Fibroblast of gingiva (primary cell): ENCODE data around the gene PRKN.
"Not testable (repeated sequence)": the region's sequence is repeated elsewhere in the genome, so short reads cannot be mapped to it uniquely, and the experiment has no call there.

Source experiments
- DNase-seq: peaks from one replicate; pipeline ENCODE4 v3.0.0-alpha.2; 2011; ENCODE audit warnings: low read depth

The PRKN gene

DNA sequence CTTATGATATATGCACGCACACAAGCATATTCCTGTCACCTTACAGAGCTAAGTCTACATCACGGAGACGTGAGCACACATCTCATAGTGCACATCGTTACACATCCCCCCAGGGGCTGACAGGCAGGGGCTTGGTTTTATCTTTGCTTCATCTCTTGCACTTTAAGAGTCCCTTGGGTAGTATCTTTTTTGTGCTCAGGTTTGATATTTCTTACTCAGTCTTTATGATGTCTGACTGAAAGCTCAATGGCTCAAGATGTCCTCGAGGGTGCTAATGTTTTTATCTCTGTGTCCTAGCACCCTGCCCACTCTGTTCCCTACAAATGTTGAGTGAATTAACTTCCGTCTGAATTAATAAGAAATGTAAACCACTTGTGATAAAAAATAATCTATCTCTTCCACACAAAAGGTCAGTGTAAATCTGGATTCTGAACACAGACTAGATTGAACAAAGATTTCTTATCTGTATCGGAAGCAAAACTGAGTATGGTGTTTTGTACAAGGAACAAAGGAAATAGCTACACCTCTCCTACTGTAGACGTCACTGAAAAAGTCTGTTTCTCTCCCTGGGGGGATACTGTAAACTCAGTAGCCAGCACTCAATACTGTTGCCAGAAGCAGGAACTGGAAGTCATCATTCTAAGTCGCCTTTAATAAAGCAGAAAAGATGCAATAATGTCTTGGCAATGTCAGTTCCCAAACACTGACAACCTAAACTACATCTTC, 195.1 kb downstream of the PRKN start:
- DNase-seq, result no peak

DNA sequence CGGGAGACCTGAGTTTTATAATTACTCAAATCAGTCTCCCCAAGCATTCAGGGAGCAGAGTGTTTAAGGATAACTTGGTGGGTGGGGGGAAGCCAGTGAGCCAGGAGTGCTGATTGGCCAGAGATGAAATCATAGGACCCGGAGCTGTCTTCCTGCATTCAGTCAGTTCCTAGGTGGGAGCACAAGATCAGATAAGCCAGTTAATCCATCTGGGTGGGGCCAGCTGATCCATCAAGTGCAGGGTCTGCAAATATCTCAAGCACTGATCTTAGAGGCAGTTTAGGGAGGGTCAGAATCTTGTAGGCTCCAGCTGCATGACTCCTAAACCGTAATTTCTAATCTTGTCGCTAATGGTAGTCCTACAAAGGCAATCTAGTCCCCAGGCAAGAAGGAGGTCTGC, 196.2 kb downstream of the PRKN start:
- DNase-seq, result not testable (repeated sequence)

DNA sequence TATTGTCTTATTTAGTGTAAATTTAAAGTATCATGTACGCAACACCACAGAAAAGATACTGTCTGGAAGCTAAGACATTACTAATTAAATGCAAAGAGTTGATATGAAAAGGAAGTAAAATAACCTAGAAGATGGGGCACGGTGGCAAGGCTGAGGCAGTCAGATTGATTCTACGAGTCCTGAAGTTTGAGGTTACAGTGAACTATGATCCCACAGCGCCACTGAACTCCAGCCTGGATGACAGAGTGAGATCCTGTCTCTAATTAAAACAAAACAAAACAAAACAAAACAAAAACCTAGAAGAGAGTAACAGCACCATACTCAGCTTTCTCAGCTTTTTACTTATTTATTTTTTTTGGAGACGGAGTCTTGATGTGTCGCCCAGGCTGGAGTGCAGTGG, 199.0 kb downstream of the PRKN start:
- no peak for DNase-seq

DNA sequence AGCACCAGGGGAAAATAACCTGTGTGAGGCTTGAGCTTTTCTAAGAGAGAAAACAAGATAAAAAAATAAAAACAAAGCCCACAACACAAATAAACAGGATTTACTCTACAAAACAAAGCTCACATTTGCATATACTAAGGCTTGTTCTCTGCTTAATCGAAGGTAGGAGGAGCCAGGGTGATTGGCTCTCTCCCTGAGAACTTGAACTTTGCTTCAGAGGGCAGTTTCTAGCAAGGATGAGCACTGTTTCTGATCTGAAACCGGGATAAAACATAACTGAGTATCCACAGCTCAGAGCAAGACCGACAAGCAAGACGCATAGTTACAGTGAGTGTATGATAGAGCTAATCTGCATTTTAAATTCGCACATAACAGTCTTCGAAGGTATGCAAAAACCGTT, 200.6 kb downstream of the PRKN start:
- DNase-seq, result no peak

DNA sequence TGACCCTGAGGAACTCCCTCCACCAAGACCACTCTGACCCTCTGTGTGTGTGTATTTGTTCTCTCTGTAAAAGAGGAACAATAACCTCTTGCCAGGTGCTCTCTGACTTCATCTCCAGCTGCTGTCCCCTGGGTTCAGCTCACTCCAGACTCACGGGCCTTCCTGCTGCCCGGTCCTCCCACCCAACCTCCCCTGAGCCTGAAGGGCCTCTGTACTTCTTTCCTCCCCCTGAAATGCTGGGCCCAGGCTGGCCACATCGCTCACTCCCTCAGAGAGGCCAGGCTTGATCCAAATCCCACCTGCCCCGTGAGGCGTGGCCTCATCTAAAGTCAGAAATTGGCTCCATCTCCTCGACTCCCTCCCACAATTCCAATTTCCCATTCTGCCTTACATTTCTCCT, 202.4 kb downstream of the PRKN start:
- no peak for DNase-seq

DNA sequence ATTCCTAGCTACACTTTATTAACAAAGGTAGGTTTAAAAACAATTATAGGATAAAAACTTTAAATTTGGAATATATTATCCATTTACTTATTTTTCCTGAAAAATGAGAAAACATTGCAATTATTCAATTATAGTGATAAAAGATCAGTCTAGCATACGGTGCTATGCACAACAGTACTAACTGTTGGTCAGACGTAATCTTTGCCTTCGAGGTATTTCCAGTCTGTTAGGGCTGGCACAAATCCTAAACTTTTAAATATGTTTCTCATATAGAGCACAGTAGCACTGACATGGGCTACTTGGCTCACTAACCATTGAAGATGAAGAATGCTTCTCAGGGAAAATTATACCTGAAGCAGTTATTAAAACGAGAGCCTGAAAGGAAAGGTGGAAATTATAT, 214.8 kb downstream of the PRKN start:
- DNase-seq, result no peak

DNA sequence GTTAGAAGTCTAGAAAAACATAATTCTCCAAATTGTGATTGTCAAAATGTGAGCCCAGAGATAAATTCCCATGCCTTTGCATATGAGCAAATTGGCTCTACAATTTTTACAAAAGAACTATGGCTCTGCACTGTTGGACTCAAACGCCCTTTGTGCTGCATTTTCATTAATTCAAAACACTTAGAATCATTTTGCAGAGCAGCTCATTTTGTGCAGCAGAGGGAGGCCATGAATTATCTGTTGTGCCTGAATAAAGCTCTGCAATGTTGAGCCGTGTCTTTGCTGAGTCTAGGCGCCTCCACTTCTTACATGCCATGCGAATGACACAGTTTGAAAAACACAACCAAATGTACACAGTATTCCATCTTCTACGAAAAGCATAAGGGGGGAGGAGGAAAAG, 230.2 kb downstream of the PRKN start:
- no peak for DNase-seq

DNA sequence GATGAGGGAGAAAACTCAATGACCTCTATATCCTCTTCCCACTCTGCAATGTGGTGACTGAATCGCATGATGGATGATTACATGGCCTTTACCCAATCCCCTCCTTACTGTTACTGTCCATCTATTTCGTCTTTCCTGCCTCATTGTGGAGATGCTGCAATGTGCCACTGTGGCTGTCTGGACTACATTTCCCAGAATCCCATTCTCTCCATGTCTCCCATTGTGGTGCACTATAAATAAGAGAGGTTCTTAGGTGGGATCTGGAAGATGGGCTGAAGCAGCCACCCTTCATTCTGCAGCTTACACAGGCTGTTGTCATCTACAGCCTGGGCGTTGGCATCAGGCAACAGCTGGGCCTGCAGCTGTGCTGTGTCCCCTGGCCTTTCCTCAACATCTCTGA, 233.6 kb downstream of the PRKN start:
- DNase-seq, result no peak

DNA sequence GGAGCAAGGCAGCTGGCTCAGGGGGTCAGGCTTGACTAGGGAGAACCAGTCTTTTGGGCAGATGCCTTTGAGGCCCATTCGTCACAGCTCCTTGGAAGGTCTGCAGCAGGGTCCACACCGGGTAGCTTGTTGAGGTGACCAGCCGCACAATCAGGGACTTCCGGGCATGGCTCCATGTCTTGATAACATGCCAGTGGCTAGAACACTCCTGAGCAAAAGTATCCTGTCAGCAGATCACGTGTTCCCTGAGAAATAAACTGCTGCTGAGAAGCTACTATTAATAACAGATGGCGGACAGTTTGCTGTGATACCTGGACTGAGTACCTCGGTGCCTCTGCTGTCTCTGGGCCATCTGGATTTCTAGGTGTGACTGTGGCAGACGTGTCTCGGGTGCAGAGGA, 235.9 kb downstream of the PRKN start:
- no peak for DNase-seq

DNA sequence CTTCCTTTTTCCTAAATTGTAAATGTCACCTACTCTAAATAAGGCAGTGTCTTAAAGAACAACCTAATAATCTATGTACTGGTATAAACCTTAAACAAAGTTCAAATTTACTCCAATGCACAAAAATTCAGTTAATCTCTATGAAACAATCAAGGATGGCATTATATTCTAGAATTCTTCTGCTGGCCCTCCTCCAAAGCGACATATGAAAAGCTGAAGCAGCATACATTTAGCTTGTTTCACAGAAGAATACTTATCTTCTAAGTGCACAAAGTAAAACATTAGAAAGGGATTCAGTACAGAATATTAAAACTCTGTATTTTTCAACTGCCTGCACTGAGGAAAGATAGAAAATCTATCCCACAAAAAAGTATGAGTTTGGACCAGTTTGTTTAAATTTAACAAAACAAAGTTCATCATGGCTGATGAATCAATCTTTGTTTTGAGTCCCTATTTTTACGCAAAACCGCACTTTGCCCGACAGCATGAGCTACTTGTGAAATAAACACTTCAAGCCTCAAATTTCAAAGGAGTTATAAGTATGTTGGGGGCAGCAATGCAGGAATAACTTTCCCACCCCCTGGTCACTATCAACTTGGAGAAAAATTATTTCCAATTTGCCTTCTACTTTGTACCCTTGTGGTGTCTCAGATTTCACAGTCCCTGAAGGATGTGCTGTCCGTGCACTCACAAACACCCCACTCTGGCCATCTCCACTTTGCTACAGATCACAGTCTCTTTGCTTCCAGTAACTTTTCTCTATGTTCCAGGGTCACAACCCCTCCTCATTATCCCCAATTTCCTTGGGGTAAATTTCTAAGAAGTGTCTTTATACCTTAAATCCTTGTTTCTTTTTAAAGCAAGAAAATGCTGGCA, 238.2 kb downstream of the PRKN start:
- DNase-seq, result no peak

DNA sequence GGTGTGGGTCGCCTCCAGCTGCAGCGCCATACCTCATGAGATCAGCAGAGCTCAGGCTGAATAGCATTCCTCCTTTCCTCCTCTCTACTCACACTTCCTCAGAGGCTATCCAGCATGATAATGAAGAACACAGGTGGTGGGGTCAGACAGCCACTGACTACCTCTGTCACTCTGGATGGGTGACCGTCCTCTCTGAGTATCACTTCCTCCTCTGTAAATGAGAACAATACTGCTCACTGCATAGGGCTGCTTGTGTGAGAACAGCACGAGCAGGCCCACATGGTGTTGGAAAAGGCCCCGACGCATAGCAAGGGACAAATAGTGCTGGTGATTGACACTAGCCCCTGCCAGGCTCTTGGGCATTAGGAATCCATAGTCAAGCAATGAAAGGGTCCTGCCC, 239.1 kb downstream of the PRKN start:
- DNase-seq, result no peak

DNA sequence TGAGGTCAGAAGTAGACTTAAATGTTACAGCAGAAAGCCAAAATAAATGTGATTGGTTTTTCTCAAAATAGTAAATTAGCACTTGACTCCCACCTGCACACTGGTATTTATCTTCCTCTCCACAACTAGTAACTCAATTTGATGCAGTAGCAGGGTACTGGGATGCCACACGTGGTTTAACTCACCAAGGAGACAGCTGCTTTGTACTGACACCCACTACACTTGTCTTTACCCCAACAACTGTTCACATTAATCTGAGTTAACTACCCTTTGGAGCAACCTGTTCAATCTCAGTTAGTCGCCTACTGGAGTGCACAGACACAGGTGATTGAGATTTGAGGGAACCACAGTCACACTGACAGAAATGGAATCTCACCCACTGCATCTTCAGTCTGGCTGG, 242.1 kb downstream of the PRKN start:
- DNase-seq, result no peak

DNA sequence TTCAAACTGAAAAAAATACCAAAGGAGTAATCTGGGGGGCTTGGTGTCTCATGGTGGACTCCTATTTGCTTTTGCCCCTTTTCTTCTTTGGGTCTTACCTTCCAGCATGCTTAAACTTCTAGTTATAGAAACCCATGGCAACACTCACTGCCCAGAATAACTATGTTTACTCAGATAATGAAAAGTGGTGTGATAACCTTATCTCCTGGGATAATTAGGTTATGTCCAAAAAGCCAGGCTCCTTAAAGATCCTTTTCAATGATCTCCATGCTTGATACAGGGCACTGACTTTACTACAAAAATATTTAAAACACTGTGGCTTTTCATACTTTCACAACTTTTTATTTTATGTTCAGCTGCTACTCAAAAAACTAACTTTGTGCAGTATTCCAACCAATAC, 245.6 kb downstream of the PRKN start:
- DNase-seq, result no peak

DNA sequence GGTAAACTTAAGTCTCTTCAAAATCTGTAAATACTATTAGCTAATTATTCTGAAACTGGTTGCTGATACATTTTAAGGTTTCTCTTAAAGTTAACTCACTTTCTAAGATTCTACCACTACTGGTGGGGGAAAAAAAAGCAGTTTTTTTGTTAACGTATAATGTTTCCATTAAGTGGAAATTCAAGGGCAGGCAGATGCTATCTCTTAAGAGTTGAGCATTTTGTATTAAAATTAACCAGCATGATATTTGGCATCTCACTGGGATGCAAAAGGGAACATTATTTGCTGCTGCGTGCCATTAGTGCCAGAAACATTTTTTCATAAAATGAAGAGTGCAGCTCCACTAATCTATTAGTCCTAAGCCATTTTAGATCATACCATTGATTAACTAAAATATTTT, 246.2 kb downstream of the PRKN start:
- DNase-seq, result no peak

DNA sequence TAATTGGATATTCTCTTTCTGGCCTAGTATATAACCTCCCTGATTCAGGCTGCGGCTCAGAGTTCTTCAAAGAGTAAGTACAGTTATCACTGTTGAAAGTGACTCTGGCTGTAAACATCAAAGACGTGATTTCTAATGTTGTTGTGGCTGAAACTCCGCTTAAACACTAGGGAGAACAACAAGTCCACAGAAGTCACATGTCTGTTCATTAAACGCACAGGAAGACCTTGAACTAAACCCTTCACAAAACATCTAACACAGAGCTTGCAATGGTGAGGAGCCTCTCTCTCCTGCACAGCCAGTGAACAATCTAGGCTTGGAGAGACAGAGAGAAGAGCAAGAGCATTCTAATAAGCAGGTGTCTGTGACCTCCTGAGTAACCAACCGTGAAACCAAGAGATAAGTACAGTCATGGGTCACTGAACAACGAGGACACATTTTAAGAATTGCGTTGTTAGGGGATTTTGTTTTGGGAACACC, 249.3 kb downstream of the PRKN start:
- no peak for DNase-seq

DNA sequence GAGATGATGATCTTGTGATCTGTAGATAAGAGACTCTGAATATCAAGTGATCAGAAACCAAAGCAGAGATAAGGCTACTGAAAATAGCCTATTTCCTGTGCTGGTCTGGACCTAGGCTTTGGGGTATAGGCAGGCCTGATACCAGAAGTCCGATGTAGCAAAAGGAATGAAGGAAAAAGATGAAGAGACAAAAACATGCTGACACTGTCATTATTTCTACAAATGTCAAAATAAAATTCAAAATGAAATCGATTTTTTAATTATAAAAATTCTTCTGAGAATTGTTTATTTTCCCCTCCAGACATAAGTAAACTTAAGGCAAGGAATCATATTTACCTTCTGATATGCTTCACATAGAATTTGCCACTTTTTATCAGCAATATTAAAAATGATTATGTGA, 252.8 kb downstream of the PRKN start:
- no peak for DNase-seq

DNA sequence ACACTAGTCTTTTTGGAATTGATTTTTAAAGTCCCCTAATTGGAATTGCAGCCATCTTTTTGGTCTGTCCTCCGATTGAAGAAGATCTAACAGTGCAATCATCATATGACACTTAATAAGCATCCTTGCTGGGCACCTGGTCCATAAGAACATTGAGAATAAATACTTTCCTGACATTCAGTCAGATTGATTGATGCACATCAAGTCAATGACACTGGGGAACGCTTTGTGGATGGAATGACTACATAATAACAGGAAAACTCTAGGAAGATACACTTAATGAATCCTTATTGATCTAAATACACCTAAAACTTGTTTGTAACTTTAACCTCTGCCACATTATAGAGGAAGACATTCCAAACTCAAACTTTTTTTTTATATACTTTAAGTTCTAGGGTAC, 255.7 kb downstream of the PRKN start:
- DNase-seq, result no peak

DNA sequence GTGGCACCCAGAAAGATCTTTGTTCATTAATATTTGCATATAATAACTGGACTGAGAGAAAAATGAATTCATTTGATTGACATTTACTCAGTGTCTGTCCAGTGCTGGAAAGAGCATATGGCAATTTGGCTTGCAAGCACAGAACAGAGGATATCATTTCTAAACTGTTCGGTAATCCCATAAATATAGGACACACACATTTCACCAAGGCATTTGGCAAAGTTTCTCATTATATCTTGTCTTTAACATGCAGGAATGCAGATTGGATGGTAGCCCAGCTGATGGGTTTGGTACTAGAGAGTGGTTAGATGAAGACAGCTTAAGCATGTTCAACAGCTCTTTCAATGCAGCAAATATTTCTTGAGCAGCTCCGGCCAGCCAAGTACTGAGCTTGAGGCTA, 259.2 kb downstream of the PRKN start:
- DNase-seq, result peak; percentile 68

DNA sequence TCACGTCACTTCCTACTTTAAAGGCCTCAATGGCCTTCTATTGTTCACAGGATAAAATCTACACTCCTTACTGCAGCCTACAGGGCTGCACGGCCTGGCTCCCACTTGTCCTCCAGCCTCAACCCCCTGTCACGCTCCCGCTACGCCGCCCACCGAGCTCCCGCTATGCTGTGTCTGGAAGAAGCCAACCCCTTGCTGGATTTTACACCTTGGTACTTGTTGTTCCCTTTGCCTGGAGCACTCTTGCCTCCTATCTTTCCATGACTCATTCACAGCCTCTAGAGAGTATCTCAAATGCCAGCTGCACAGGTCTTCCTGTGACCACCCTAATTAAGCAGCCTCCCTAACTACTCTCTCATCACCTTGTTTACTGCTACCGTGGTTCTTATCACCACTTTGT, 259.9 kb downstream of the PRKN start:
- no peak for DNase-seq

DNA sequence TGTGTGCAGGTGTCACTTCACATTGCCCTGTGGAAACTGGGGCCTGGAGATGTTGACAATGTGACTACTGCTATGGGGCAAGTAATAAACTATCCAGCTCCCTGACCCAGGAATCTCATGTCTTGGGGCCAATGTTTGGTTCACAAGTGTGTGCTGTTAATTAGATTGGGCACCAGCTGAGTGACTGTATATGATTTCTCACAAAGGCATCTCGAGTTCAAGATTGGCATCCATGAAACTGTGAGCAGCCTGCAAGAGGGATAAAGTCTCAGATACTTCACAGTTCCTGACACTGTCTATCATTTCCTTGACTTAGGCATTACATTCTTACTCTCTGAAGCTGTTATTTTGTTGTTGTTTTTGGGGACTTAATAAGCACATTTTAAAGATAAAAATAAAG, 264.0 kb downstream of the PRKN start:
- no peak for DNase-seq

DNA sequence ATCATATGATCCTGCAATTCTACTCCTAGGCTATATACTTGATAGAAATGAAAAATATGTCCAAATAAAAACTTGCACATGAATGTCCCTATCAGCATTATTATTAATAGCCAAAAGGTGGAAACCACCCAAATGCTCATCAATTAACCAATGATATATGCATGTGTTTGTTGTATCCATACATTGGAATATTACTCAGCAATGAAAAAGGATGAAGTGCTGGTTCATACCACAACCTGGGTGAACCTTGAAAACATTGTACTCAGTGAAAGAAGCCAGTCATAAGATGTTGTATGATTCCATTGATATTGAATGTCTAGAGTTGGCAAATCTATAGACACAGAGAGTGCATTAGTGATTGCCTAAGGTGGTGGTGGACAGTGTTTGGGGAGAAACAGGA, 267.6 kb downstream of the PRKN start:
- no peak for DNase-seq

DNA sequence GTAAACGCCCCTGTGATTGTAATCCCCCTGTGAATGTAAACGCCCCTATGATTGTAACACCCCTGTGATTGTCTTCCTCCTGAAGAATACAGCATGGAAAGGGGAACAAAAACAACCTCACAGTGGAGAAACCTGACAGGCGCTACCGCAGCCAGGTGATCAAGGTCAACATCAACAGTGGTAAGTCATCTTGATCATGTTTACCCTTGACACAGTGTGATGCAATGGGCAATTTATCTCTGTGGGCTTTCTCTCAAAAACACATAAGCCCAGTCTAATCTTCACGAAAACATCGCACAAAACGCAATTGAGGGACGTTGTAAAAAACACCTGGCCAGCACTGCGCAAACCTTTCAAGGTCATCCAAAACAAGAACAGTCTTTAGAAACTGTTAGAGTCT, 277.2 kb downstream of the PRKN start:
- DNase-seq, result no peak

DNA sequence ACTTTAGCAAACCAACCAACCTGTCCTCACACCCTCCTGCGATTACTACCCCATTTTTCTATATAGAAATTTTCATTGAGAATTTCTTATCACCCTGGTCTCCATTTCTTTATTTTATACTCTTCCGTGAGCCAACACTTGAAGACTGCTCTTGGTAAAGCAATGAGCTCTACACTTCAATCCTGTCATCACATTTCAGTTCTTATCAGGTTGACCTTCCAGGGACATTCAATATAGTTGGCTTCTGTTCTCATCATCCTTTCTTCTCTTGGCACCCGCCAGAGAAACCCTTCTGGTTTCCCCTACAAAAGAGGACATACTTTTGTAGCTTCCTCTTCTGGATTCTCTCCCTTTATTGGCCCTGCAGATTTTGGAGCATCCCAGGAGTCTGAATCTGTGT, 279.3 kb downstream of the PRKN start:
- DNase-seq, result no peak

DNA sequence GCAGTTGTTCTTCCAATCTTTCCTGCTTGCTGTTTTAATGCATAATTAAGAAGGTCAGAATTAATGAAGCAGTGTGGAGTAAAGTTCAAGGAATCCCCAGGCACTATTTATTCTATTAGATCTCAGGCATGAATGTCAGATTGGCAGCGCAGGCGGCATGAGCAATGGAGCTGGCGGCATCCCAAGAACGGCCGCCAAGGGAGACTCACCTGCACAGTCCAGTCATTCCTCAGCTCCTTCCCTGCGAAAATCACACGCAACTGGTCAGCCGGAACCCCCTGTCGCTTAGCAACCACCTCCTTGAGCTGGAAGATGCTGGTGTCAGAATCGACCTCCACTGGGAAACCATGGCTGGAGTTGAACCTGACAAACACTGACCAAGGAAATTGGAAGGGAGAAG, 284.5 kb downstream of the PRKN start:
- DNase-seq, result no peak
